ENCODE data around the gene SAFB.

Gene SAFB

GRCh38 chr19:5627395-5627904 is 4.6 kb downstream of the SAFB start:
- peak; percentile 21 for DNase-seq (ENCODE audit: low spot score)

- no peak for DNase-seq (ENCODE audit: low spot score)
These were observed 5.6 kb downstream of the SAFB start for GRCh38 chr19:5628461-5628860.

GRCh38 chr19:5628919-5629481 is 6.1 kb downstream of the SAFB start:
- DNase-seq (ENCODE audit: low spot score), result no peak

- DNase-seq (ENCODE audit: low spot score), result no peak
These were observed 8.8 kb downstream of the SAFB start for GRCh38 chr19:5631567-5632240.

GRCh38 chr19:5632241-5632612 is 9.3 kb downstream of the SAFB start:
- no peak for DNase-seq (ENCODE audit: low spot score)

- no peak for DNase-seq (ENCODE audit: low spot score)
These were observed 9.8 kb downstream of the SAFB start for GRCh38 chr19:5632657-5633056.

- DNase-seq (ENCODE audit: low spot score), result no peak
These were observed 12.5 kb downstream of the SAFB start for GRCh38 chr19:5635427-5635826.

GRCh38 chr19:5637971-5638370 is 15.1 kb downstream of the SAFB start:
- no peak for DNase-seq (ENCODE audit: low spot score)

- DNase-seq (ENCODE audit: low spot score), result no peak
These were observed 18.3 kb downstream of the SAFB start for GRCh38 chr19:5641171-5641570.

- no peak for DNase-seq (ENCODE audit: low spot score)
These were observed 19.3 kb downstream of the SAFB start for GRCh38 chr19:5642204-5642603.

GRCh38 chr19:5643060-5643459 is 20.2 kb downstream of the SAFB start:
- no peak for DNase-seq (ENCODE audit: low spot score)

- no peak for DNase-seq (ENCODE audit: low spot score)
These were observed 21.2 kb downstream of the SAFB start for GRCh38 chr19:5644037-5644436.

GRCh38 chr19:5645409-5645808 is 22.5 kb downstream of the SAFB start:
- DNase-seq (ENCODE audit: low spot score), result no peak

- no peak for DNase-seq (ENCODE audit: low spot score)
These were observed 23.8 kb downstream of the SAFB start for GRCh38 chr19:5646703-5647102.

- no peak for DNase-seq (ENCODE audit: low spot score)
These were observed 25.6 kb downstream of the SAFB start for GRCh38 chr19:5648464-5648863.

GRCh38 chr19:5651361-5651760 is 28.5 kb downstream of the SAFB start:
- DNase-seq (ENCODE audit: low spot score), result no peak

GRCh38 chr19:5652261-5652660 is 29.4 kb downstream of the SAFB start:
- DNase-seq (ENCODE audit: low spot score), result no peak

GRCh38 chr19:5654931-5655330 is 32.0 kb downstream of the SAFB start:
- no peak for DNase-seq (ENCODE audit: low spot score)

GRCh38 chr19:5655412-5655811 is 32.5 kb downstream of the SAFB start:
- no peak for DNase-seq (ENCODE audit: low spot score)

- DNase-seq (ENCODE audit: low spot score), result no peak
These were observed 38.6 kb downstream of the SAFB start for GRCh38 chr19:5661483-5661882.

- DNase-seq (ENCODE audit: low spot score), result no peak
These were observed 41.0 kb downstream of the SAFB start for GRCh38 chr19:5663904-5664303.

- no peak for DNase-seq (ENCODE audit: low spot score)
These were observed 41.6 kb downstream of the SAFB start for GRCh38 chr19:5664515-5664914.

GRCh38 chr19:5665781-5666513 is 43.1 kb downstream of the SAFB start:
- DNase-seq (ENCODE audit: low spot score), result peak; percentile 60
